GM12892 (cell line): ENCODE data around the gene RXRA.

Experiments
- POLR2A ChIP-seq: IDR thresholded peaks from 2 replicates; pipeline ENCODE4 v1.6.1; 2011; ENCODE audit warnings: low read depth, low read length, control low read depth
- POLR2AphosphoS5 ChIP-seq: IDR thresholded peaks from 2 replicates; pipeline ENCODE4 v1.6.1; 2011; ENCODE audit warnings: low read depth, low read length, control low read depth
- TAF1 ChIP-seq: IDR thresholded peaks from 2 replicates; pipeline ENCODE4 v1.6.1; 2011; ENCODE audit warnings: low read depth, mild to moderate bottlenecking, control low read depth, low read length, borderline replicate concordance

DNA sequence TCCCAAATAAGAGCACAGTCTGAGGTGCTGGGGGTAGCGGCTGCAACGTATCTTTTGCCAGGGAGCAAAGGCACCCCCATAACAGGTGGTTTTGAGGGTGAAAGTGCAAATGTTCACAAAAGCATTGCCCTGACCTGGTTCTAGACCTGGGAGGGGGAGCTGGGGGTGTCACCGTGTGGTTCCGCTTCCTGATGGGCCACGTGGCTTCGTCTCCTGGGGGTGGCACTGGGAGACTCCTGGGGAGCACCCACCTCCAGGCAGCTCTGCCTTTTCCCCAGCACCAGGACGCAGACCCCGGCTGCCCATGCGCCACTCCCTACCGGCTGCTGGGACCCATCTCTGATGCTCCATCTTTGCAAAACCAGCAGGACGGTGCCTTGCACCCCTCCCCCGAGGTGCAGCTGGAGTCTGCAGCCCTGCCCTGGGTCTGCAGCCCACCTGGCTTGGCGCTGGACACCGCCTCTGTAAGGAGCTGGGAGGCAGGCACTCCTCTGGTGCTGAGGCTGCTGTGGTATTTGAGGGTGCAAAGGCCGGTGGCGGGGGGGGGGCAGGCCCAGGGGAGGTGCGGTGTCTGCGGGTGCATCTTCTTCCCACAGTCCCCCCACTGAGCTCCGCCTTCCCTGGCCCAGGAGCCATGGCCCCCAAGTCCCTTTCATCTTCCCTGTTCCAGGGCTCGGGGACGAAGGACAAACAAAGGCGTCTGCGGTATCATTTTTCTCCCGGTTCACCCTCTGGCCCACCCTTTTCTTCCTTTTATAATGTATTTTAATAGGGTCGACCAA lies 29.8 kb upstream of the RXRA start:
- no peak for TF ChIP-seq POLR2AphosphoS5
- no peak for TF ChIP-seq POLR2A
- TF ChIP-seq TAF1, result no peak
